Neuronal stem cell (in vitro differentiated cells): ENCODE measurements around the gene IDH2.

Experiments used
- DNase-seq: peaks from one replicate; pipeline ENCODE4 v3.0.0-alpha.2; 2013; ENCODE audit warnings: low spot score
- H2AFZ ChIP-seq: one replicate; pipeline ENCODE4 v1.6.1; 2013; ENCODE audit warnings: mild to moderate bottlenecking, low read length, inconsistent platforms
- H2AK5ac ChIP-seq: 2 replicates; pipeline ENCODE4 v1.6.1; 2013; ENCODE audit warnings: low read depth, mild to moderate bottlenecking, inconsistent platforms, low read length, moderate library complexity, mixed read lengths
- H2BK120ac ChIP-seq: 2 replicates; pipeline ENCODE4 v1.6.1; 2013; ENCODE audit warnings: low read depth, mild to moderate bottlenecking, inconsistent platforms, low read length, moderate library complexity, mixed read lengths
- H2BK12ac ChIP-seq: one replicate; pipeline ENCODE4 v1.6.1; 2013; ENCODE audit warnings: low read length, inconsistent platforms
- H2BK15ac ChIP-seq: 2 replicates; pipeline ENCODE4 v1.6.1; 2013; ENCODE audit warnings: mild to moderate bottlenecking, low read length, inconsistent platforms, mixed read lengths
- H2BK5ac ChIP-seq: one replicate; pipeline ENCODE4 v1.6.1; 2013; ENCODE audit warnings: inconsistent platforms, mild to moderate bottlenecking, low read length, moderate library complexity
- H3K14ac ChIP-seq: one replicate; pipeline ENCODE4 v1.6.1; 2013; ENCODE audit warnings: low read length, inconsistent platforms
- H3K18ac ChIP-seq: 2 replicates; pipeline ENCODE4 v1.6.1; 2013; ENCODE audit warnings: low read length, inconsistent platforms
- H3K23ac ChIP-seq: 2 replicates; pipeline ENCODE4 v1.6.1; 2013; ENCODE audit warnings: low read depth, mild to moderate bottlenecking, mixed read lengths, low read length, inconsistent platforms; ENCODE audit not compliant: poor library complexity
- H3K27ac ChIP-seq: replicated peaks from 3 replicates; pipeline ENCODE4 v1.5.1; 2013; ENCODE audit warnings: low read length, inconsistent platforms
- H3K27me3 ChIP-seq, 3 experiments: 2 replicates each; pipeline ENCODE4 v1.6.1; 2013; ENCODE audit warnings: low read length in 3 of 3, mild to moderate bottlenecking in 2 of 3, inconsistent platforms in 1 of 3, low read depth in 1 of 3, mixed read lengths in 1 of 3, moderate library complexity in 1 of 3; ENCODE audit not compliant: control insufficient read depth in 3 of 3, insufficient read depth in 3 of 3
- H3K36me3 ChIP-seq, 2 donors: replicated peaks in 1 of 2; 2 replicates each; pipeline ENCODE4 v1.6.1; 2013; ENCODE audit warnings: low read length in 2 of 2; ENCODE audit not compliant: control insufficient read depth in 2 of 2, insufficient read depth in 2 of 2
- H3K4ac ChIP-seq: 2 replicates; pipeline ENCODE4 v1.6.1; 2013; ENCODE audit warnings: inconsistent platforms, mild to moderate bottlenecking, low read length, moderate library complexity
- H3K4me1 ChIP-seq, 2 donors: 1 replicate in 1 of 2; 2 replicates in 1 of 2; pipeline ENCODE4 v1.6.1; 2013; ENCODE audit warnings: low read length in 2 of 2, low read depth in 1 of 2; ENCODE audit not compliant: control insufficient read depth in 2 of 2, insufficient read depth in 1 of 2
- H3K4me2 ChIP-seq: one replicate; pipeline ENCODE4 v1.6.1; 2013; ENCODE audit warnings: mild to moderate bottlenecking, low read length, inconsistent platforms; ENCODE audit not compliant: insufficient read depth, poor library complexity, severe bottlenecking
- H3K4me3 ChIP-seq, 2 donors: 2 replicates each; pipeline ENCODE4 v1.5.1; 2013; ENCODE audit warnings: low read length in 2 of 2, mild to moderate bottlenecking in 2 of 2, inconsistent platforms in 1 of 2, moderate library complexity in 1 of 2
- H3K79me1 ChIP-seq: one replicate; pipeline ENCODE4 v1.6.1; 2013; ENCODE audit warnings: low read depth, mild to moderate bottlenecking, inconsistent platforms, low read length, moderate library complexity
- H3K9ac ChIP-seq: one replicate; pipeline ENCODE4 v1.6.1; 2013; ENCODE audit warnings: mild to moderate bottlenecking, low read depth, low read length, inconsistent platforms; ENCODE audit not compliant: poor library complexity
- H3K9me3 ChIP-seq, 2 donors: replicated peaks in 1 of 2; 2 replicates each; pipeline versions ENCODE3 to v1.6.1; 2013; ENCODE audit warnings: low read length in 2 of 2, mild to moderate bottlenecking in 2 of 2, inconsistent platforms in 1 of 2, low read depth in 1 of 2, mixed read lengths in 1 of 2, moderate library complexity in 1 of 2; ENCODE audit not compliant: control insufficient read depth in 2 of 2, insufficient read depth in 1 of 2
- H4K8ac ChIP-seq: one replicate; pipeline ENCODE4 v1.6.1; 2013; ENCODE audit warnings: low read depth, mild to moderate bottlenecking, inconsistent platforms, low read length, moderate library complexity
- H4K91ac ChIP-seq: one replicate; pipeline ENCODE4 v1.6.1; 2013; ENCODE audit warnings: low read length, low read depth, mild to moderate bottlenecking, inconsistent platforms; ENCODE audit not compliant: poor library complexity
- WGBS, 2 donors: extraction: QIAGEN DNeasy Blood & Tissue Kit; methylation state at CpG; one replicate each; pipeline ENCODE4 v1.1.7; 2013; ENCODE audit warnings: missing lambda C conversion rate in 2 of 2, mixed read lengths in 1 of 2; ENCODE audit not compliant: insufficient read length in 2 of 2, insufficient replicate concordance in 1 of 2; ENCODE audit errors: extremely low coverage in 2 of 2; 5-methylcytosine and 5-hydroxymethylcytosine counted together

Gene IDH2

GRCh38 chr15:90103701-90104329 is 1.5 kb upstream of the IDH2 start:
- Histone ChIP-seq H3K27ac (no peak overlapping the region), H2BK5ac (no peak overlapping the region), H2AK5ac (peak overlapping the region; percentile 31), H3K14ac (no peak overlapping the region), H3K36me3 (peaks cover 2 to 8% of the 10 kb centered on the region in 2 donors), H3K4me2 (no peak overlapping the region), H2BK12ac (no peak overlapping the region), H3K18ac (no peak overlapping the region), H3K4ac (no peak overlapping the region), H3K23ac (no peak overlapping the region), H2BK120ac (no peak overlapping the region), H2BK15ac (no peak overlapping the region), H2AFZ (no peak overlapping the region), H3K27me3 (peaks cover 0 to 15% (median 4%) of the 10 kb centered on the region in 3 experiments), H4K8ac (no peak overlapping the region), H3K79me1 (peaks cover 9% of the 10 kb centered on the region), H4K91ac (no peak overlapping the region), H3K9me3 (no peaks in the 10 kb centered on the region), H3K4me1 (peaks cover 21 to 27% of the 10 kb centered on the region in 2 donors), H3K9ac (no peak overlapping the region), H3K4me3 (no peak overlapping the region)
- WGBS, 2 donors = no CpG with 5 or more reads among the region's 5 CpGs
- no peak for DNase-seq

DNA sequence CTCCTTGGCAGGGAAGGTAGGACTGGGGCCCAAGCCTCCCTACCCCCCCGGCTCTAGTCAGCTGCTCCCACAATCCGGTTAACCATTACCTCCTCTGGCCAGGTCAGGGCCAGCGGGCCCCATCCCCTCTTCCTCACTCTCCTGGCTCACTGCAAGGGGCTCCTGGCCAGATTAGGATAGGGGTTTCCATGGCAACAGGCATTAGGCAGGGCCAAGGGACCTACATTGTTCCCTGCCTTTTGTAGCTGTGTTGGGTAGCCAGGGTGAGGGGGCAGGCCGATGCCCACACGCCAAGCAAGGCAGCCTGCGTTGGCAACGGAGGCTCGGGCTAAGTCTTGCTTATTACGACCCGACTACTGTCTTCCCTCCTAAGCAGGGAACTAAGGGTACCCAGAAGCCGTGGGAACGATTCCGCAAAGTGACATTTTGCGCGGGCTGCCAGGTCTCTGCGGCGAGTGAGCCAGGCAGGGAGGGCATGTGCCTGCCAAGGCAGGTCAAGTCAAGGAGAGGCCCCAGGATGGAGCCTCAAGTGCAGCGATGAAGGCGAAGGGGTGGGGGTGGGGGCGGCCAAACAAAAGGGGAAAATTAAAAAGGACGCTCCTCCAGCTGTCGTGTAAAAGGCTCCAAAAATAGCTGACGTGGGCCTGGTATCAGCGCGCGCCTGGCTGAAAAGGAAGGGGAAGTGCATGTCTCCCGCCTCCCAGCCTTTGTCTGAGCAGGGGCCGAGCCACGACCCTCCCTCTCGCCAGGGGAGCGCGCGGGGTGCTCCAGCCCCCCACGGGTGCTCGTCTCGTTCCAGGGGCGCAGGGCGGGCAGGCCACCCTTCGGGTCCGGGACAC is 919 bp downstream of the IDH2 start:
- peak overlapping the region; percentile 79 for H3K27ac ChIP-seq
- WGBS, 2 donors = no CpG with 5 or more reads among the region's 40 CpGs
- peak overlapping the region; percentile 100 for H3K18ac ChIP-seq
- H4K8ac ChIP-seq = no peak overlapping the region
- peaks cover 14% of the 10 kb centered on the region for H3K79me1 ChIP-seq
- no peak overlapping the region for H3K4ac ChIP-seq
- peak; percentile 65 for DNase-seq
- peak overlapping the region; percentile 72 for H2BK5ac ChIP-seq
- H3K4me2 ChIP-seq = peak overlapping the region; percentile 78
- peak overlapping the region; percentile 67 for H2BK120ac ChIP-seq
- no peak overlapping the region for H3K14ac ChIP-seq
- peaks cover 0 to 15% (median 4%) of the 10 kb centered on the region in 3 experiments for H3K27me3 ChIP-seq
- peak overlapping the region; percentile 98 for H3K9ac ChIP-seq
- H2AFZ ChIP-seq = peak overlapping the region; percentile 98
- peaks cover 15 to 19% of the 10 kb centered on the region in 2 donors for H3K4me1 ChIP-seq
- H2BK15ac ChIP-seq = no peak overlapping the region
- H3K23ac ChIP-seq = peak overlapping the region; percentile 46
- H4K91ac ChIP-seq = peak overlapping the region; percentile 0
- H3K9me3 ChIP-seq = no peaks in the 10 kb centered on the region
- peaks cover 2 to 8% of the 10 kb centered on the region in 2 donors for H3K36me3 ChIP-seq
- H2BK12ac ChIP-seq = no peak overlapping the region
- H3K4me3 ChIP-seq = peak overlapping the region; percentile 79 to 92
- peak overlapping the region; percentile 86 for H2AK5ac ChIP-seq

DNA sequence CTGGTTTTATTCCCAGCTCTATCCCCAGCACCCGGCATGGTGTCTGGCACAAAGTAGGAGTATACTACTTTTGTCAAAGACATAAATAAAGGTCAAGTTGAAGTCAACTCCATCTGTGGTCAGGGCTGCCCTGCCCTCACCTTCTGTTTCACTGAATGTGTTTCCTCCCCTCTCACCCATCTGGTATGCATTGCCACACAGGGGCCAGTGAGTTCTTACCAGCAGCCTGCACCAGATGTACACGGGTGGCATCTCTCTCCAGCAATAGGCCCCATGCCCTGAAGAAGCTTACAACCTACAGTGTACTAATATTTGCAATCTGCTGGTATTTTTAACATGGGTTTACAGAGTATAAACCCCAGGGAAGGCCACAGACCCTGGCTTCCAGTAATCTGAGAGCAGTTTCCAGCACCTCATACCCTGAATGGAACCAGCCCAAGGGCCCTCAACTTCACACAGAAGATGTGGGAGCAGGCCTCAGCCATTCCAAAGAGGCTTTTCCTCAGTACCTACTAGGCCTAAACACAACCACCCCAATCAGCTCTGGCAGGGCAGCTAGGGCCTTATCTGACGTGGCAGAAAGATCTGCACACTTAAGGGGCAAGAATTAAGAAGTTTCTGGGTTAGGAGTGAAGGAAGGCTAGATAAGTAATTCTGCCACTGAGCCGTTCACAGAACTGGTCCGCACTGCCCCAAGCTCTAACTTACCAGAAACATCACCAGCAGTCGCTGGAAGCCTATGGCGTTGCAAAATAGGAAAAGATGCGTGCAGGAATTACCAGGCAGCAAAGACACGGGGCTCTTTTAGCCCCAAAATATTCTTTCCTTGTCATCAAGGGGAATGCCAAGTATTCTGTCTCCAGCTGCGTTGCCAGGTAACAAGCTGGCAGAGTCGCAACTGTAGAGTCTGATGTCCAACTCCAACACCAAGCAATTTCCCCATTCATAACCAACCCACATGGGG is 2.1 kb downstream of the IDH2 start:
- Histone ChIP-seq H3K4me3 (peak overlapping the region in 1 of 2 donors; percentile 79), H3K27ac (no peak overlapping the region)

More for the DNA sequence above, 2.1 kb downstream of the IDH2 start:
- no peak overlapping the region for H3K18ac ChIP-seq
- no peaks in the 10 kb centered on the region for H3K9me3 ChIP-seq
- H2AK5ac ChIP-seq = no peak overlapping the region
- H3K36me3 ChIP-seq = peaks cover 4 to 8% of the 10 kb centered on the region in 2 donors
- no peak overlapping the region for H3K9ac ChIP-seq
- no peak overlapping the region for H2BK120ac ChIP-seq
- H3K14ac ChIP-seq = no peak overlapping the region
- H3K4me1 ChIP-seq = peaks cover 12 to 16% of the 10 kb centered on the region in 2 donors
- no peak overlapping the region for H3K23ac ChIP-seq
- H3K27me3 ChIP-seq = peaks cover 0 to 15% (median 4%) of the 10 kb centered on the region in 3 experiments
- WGBS, 2 donors = no CpG with 5 or more reads among the region's 11 CpGs
- H2AFZ ChIP-seq = no peak overlapping the region
- H3K79me1 ChIP-seq = peaks cover 14% of the 10 kb centered on the region
- no peak overlapping the region for H2BK12ac ChIP-seq
- H3K4ac ChIP-seq = no peak overlapping the region
- H3K4me2 ChIP-seq = no peak overlapping the region
- no peak for DNase-seq
- no peak overlapping the region for H4K8ac ChIP-seq
- no peak overlapping the region for H2BK5ac ChIP-seq
- no peak overlapping the region for H4K91ac ChIP-seq
- H2BK15ac ChIP-seq = no peak overlapping the region
